ENCODE results near the gene PDE4C.

- TF ChIP-seq TARDBP (IDR thresholded peaks at IDR 0.05) (no peak), ELF4 (IDR thresholded peaks at IDR 0.05) (no peak), SUZ12 (IDR thresholded peaks at IDR 0.05) (no peak), BHLHE40 (IDR thresholded peaks at IDR 0.05; ENCODE audit: borderline replicate concordance) (no peak), NFRKB (IDR thresholded peaks at IDR 0.05) (no peak), CTBP1 (IDR thresholded peaks at IDR 0.05; ENCODE audit: borderline replicate concordance) (no peak), L3MBTL2 (conservative IDR thresholded peaks at IDR 0.05) (no peak), PKNOX1 (IDR thresholded peaks at IDR 0.05) (no peak), SP1 (IDR thresholded peaks at IDR 0.05) (no peak), FOXK2 (IDR thresholded peaks at IDR 0.05) (no peak), FOXM1 (IDR thresholded peaks at IDR 0.05; ENCODE audit: borderline replicate concordance) (no peak), FOXA1 (IDR thresholded peaks at IDR 0.05) (no peak), ZNF384 (IDR thresholded peaks at IDR 0.05) (no peak)
These were observed 34.6 kb downstream of the PDE4C start for GRCh38 chr19:18191640-18192062.

Measured in HEK293T (cell line).